Measurements from ENCODE around the gene PLA2G4D. TPM values are rescaled to one million over a fixed set of nuclear protein-coding genes. Genes with fewer than 3 reads are reported as not detected.
"Not testable (repeated sequence)": the region's sequence is repeated elsewhere in the genome, so short reads cannot be mapped to it uniquely, and the experiment has no call there.

Gene PLA2G4D
- total RNA-seq, 1 donor from 2014 or later: not detected

DNA sequence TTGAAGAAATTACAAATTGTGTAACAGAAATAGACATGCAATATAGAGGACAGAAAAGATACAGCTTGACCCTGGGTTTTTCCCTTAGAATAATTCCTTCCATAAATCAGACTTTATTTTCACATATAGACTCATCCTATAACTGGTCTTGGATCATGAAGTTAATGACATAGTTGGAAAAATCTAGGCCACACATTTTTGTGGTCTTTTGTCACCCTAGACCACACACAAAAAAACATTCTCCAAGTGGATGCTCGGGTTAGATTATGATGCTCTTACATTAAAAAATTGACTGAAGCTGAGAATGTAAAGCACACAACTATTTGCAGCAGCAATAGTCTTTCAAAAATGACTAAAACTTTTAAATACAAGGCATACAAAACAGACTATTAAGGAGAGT lies 7.5 kb upstream of the PLA2G4D start:
- TF ChIP-seq, protein P1, sequence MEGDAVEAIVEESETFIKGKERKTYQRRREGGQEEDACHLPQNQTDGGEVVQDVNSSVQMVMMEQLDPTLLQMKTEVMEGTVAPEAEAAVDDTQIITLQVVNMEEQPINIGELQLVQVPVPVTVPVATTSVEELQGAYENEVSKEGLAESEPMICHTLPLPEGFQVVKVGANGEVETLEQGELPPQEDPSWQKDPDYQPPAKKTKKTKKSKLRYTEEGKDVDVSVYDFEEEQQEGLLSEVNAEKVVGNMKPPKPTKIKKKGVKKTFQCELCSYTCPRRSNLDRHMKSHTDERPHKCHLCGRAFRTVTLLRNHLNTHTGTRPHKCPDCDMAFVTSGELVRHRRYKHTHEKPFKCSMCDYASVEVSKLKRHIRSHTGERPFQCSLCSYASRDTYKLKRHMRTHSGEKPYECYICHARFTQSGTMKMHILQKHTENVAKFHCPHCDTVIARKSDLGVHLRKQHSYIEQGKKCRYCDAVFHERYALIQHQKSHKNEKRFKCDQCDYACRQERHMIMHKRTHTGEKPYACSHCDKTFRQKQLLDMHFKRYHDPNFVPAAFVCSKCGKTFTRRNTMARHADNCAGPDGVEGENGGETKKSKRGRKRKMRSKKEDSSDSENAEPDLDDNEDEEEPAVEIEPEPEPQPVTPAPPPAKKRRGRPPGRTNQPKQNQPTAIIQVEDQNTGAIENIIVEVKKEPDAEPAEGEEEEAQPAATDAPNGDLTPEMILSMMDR (IDR thresholded peaks at IDR 0.05; ENCODE audit: insufficient read depth, low read length, poor library complexity, severe bottlenecking): no peak
- H3K27me3 ChIP-seq (ENCODE audit: control insufficient read depth, insufficient read depth, low read length): no peaks in the 10 kb centered on the region
- H3K4me3 ChIP-seq (ENCODE audit: low read depth, low read length): no peak overlapping the region
- DNase-seq (ENCODE audit: low read depth): no peak
- H3K36me3 ChIP-seq (ENCODE audit: control insufficient read depth, insufficient read depth, low read length): no peaks in the 10 kb centered on the region

DNA sequence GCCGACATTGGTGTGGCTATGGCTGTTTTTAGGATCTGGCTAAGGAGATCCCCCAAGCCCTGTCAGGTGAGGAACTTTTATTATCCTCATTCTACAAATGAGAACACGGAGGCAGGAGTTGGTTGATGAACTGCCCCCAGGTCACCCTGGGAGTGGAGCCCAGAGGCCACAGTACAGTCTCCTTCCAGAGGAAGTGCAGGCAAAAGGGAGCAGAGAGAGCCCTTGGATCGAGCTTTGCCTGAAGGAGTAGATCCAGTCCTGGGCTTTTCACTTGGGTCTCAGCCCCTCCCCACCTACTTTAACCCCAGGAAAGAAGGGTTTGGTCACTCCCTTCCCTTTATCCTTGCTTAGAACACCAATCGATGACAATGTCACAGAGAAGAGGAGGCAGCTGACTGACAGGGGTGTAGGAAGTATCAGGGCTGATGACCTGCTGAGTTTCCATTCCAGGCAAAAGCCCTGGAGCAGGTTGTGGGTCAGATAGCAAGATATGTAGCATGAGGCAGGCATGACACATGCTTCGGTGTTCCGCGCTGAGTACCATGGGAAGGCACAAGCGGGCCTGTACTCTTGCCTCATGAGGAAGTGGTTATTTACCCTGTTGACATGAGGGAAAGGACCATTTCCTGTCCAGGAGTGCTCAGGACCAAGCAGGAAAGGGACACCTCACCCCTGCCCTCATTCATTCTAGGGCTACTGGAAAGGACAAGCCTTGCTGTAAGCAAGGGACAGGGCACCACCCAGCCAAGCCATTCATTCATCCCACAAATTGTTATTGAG lies 5.8 kb upstream of the PLA2G4D start:
- TF ChIP-seq, protein P1 (IDR thresholded peaks at IDR 0.05; ENCODE audit: insufficient read depth, low read length, poor library complexity, severe bottlenecking): no peak
- Histone ChIP-seq H3K36me3 (ENCODE audit: control insufficient read depth, insufficient read depth, low read length) (no peaks in the 10 kb centered on the region), H3K4me3 (ENCODE audit: low read depth, low read length) (no peak overlapping the region), H3K27me3 (ENCODE audit: control insufficient read depth, insufficient read depth, low read length) (no peaks in the 10 kb centered on the region)
- DNase-seq (ENCODE audit: low read depth): no peak

DNA sequence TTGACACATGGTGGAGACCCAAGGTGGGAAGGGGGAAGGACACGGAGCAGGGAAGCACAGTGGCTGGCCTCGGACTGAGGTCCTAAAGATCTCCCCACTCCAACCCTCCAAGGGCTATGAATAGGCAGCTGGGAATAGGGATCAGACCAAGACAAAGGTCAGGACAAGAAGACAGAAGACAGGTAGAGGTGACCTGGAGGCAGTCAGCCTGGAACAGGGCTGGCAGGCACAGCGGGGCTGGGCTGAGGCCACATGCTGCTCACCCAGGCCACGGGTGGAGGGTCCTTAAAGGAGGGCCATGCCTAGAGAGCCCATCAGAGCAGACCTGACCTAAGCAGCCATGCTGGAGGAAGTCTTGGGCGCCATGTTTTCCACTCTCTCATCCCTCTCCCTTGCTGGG lies 2.7 kb upstream of the PLA2G4D start:
- no peaks in the 10 kb centered on the region for H3K36me3 ChIP-seq (ENCODE audit: control insufficient read depth, insufficient read depth, low read length)
- no peaks in the 10 kb centered on the region for H3K27me3 ChIP-seq (ENCODE audit: control insufficient read depth, insufficient read depth, low read length)
- H3K4me3 ChIP-seq (ENCODE audit: low read depth, low read length): no peak overlapping the region
- TF ChIP-seq, protein P1 (IDR thresholded peaks at IDR 0.05; ENCODE audit: insufficient read depth, low read length, poor library complexity, severe bottlenecking): no peak
- no peak for DNase-seq (ENCODE audit: low read depth)

DNA sequence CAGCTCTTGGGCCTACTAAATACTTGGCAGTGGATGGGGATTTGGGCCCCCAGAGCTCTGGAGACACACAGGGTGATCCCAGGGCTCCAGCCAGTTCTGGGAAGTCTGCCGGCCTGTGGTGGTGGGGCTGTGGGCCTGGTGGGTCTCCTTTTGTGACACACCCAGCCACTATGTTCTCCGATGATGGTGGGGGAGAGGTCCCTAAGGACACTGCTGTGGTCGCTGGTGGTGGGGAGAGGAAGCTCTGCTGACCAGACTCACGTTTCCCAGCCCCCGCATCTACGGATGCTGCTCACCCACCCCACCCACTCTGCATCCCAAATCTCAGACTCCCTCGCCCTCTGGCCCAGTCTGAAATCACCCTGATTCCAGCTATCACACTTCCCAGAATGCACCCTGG lies 396 bp downstream of the PLA2G4D start:
- Histone ChIP-seq H3K27me3 (ENCODE audit: control insufficient read depth, insufficient read depth, low read length) (peaks cover 4% of the 10 kb centered on the region), H3K4me3 (ENCODE audit: low read depth, low read length) (no peak overlapping the region), H3K36me3 (ENCODE audit: control insufficient read depth, insufficient read depth, low read length) (no peaks in the 10 kb centered on the region)
- TF ChIP-seq, protein P1 (IDR thresholded peaks at IDR 0.05; ENCODE audit: insufficient read depth, low read length, poor library complexity, severe bottlenecking): no peak
- DNase-seq (ENCODE audit: low read depth): no peak

DNA sequence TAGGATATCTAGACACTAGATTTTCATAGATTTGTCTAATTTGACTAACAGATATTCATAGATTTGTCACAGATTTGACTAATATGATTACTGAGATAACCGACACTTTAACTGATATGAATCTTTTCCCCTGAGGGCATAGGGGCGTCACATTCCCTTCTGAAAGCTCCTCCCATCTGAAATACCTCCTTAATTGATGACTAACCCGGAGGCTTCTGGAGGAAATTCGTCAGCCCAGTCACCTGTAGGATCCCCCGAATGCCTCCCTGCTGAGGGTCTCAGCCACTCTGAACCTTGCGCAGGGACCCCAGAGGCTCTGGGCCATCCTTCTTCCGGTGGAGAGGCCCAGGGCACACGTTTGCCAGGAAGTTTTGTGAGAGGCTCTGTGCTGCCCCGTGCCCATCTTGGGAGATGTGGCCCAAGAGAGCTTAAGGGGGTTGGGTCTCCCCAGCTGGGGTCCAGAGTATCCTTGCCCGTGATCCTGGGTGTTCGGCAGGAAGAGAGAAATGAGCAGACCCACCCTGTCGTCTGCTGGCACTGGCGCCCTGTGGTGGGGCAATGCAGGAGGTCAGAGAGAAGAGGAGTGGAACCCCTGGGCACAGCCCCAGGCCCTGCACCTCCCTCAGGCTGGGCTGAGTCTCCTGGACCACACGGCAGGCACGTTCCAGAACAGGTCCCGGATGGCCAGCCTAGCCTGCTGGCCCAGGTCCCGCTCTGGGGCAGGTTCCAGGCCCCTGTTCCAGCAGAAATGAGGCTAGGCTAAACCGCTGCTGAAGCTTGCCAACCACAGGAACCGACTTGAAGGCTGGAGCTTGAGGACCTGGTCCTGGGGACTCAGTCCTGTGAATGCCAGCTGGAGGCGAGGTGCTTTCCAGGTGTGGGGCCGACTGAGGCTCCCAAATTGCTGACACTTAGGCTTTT lies 1.7 kb downstream of the PLA2G4D start:
- DNase-seq (ENCODE audit: low read depth): no peak
- no peaks in the 10 kb centered on the region for H3K36me3 ChIP-seq (ENCODE audit: control insufficient read depth, insufficient read depth, low read length)
- no peak overlapping the region for H3K4me3 ChIP-seq (ENCODE audit: low read depth, low read length)
- TF ChIP-seq, protein P1 (IDR thresholded peaks at IDR 0.05; ENCODE audit: insufficient read depth, low read length, poor library complexity, severe bottlenecking): no peak
- H3K27me3 ChIP-seq (ENCODE audit: control insufficient read depth, insufficient read depth, low read length): peaks cover 6% of the 10 kb centered on the region

DNA sequence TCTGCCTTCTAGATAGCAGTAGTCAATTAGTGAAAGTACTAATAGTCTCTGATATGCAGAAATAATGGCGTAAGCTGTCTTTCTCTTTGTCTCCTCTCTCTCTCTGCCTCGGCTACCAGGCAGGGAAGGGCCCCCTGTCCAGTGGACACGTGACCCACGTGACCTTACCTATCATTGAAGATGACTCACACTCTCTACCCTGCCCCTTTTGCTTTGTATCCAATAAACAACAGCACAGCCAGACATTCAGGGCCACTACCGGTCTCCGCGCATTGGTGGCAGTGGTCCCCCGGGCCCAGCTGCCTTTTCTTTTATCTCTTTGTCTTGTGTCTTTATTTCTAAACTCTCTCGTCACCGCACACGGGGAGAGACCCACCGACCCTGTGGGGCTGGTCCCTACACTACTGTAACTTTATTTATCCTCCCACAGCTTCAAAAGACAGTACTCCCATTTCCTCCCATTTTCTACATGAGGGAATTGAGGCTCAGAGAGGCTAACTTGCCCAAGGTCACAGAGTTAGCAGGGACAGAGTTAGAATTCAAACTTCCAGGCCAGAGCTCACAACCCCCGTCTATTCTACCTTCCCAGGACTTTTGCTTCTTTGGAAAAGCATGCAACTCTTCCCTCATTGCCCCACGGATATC lies 2.5 kb downstream of the PLA2G4D start:
- not testable (repeated sequence) for H3K36me3 ChIP-seq (ENCODE audit: control insufficient read depth, insufficient read depth, low read length); H3K27me3 ChIP-seq (ENCODE audit: control insufficient read depth, insufficient read depth, low read length); H3K4me3 ChIP-seq (ENCODE audit: low read depth, low read length); DNase-seq (ENCODE audit: low read depth)

Measured in kidney epithelial cell (primary cell).